Measurements from ENCODE around the gene C16orf78. TPM values are rescaled to one million over a fixed set of nuclear protein-coding genes. Genes with fewer than 3 reads are reported as not detected.

C16orf78 gene, protein sequence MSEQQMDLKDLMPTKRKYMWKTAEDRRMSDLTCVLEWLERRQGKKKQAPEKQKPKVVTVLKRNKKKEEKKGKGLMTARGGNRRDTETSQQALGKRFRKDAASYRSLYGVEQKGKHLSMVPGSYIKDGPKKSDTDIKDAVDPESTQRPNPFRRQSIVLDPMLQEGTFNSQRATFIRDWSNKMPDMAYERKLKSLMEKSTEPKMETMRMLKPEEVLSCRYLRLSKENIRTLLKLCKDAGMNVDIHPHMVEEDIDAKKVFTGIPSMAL
- not detected for total RNA-seq
- not detected for polyA plus RNA-seq
- long read RNA-seq, donor 1: 0 reads
- long read RNA-seq, donor 2: 0 reads
- long read RNA-seq, donor 3: 0 reads

DNA sequence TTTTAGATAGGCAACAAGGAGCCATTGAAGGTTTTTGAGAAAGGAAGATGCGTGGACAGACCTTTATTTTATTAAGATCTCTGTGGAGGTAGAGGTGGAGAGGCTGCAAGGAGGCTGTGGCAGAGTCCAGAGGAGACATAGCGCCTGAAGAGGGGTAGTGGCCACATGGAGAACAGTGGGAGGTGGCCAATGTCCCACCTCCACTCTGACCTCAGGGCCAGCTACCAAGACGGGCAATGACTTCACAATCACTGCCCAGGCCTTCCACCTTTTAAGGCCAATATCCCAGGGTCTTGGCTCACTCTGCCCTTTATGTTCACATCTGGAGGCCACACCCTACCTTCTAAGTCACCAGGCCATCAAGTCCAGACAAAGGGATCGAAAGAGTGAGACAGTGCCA is at the start of gene C16orf78:
TSS of gene C16orf78 (plus strand) at position 301 of the 400 bp plus-strand sequence. CDS start 136 bp downstream, outside the sequence.
- H3K36me3 ChIP-seq: no peaks in the 10 kb centered on the region
- WGBS, 3 donors: 77 to 81% (median 78%) methylated on average over 4 of the region's 4 CpGs
- no peak for DNase-seq
- intact Hi-C loops (cut with DNase I): no loop called here
- no peaks in the 10 kb centered on the region for H3K4me1 ChIP-seq (ENCODE audit: insufficient read depth)
- no peak within 1 kb of the TSS for H3K4me3 ChIP-seq
- no peaks in the 10 kb centered on the region for H3K27me3 ChIP-seq
- no peak within 1 kb of the TSS for H3K27ac ChIP-seq
- H3K9me3 ChIP-seq: no peaks in the 10 kb centered on the region
- TF ChIP-seq POLR2A (IDR thresholded peaks at IDR 0.05) (no peak), EP300 (IDR thresholded peaks at IDR 0.05) (no peak)
- TF ChIP-seq, protein P1, sequence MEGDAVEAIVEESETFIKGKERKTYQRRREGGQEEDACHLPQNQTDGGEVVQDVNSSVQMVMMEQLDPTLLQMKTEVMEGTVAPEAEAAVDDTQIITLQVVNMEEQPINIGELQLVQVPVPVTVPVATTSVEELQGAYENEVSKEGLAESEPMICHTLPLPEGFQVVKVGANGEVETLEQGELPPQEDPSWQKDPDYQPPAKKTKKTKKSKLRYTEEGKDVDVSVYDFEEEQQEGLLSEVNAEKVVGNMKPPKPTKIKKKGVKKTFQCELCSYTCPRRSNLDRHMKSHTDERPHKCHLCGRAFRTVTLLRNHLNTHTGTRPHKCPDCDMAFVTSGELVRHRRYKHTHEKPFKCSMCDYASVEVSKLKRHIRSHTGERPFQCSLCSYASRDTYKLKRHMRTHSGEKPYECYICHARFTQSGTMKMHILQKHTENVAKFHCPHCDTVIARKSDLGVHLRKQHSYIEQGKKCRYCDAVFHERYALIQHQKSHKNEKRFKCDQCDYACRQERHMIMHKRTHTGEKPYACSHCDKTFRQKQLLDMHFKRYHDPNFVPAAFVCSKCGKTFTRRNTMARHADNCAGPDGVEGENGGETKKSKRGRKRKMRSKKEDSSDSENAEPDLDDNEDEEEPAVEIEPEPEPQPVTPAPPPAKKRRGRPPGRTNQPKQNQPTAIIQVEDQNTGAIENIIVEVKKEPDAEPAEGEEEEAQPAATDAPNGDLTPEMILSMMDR (IDR thresholded peaks at IDR 0.05): no peak

DNA sequence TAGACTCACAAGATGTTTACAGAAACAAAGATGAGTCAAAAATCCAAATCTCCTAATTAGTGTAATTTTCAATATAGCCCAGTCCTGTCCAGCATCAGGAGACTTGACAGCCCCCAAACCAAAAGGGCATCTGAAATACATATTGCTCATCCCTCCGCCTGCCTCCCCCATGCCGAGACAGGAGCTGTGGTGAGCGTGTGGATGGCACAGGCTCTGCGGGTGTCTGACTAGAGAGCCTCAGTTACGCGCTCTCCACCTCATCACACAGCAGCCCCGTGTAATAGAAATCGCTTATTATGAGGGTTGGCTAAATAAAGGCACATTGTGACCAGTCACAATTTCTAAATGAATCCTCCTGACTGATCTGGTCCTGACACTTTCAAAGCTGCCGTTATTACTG is 48.9 kb upstream of the C16orf78 start:
- TF ChIP-seq POLR2A (IDR thresholded peaks at IDR 0.05) (no peak), EP300 (IDR thresholded peaks at IDR 0.05) (no peak)
- TF ChIP-seq, protein P1 (IDR thresholded peaks at IDR 0.05): no peak
- H3K4me3 ChIP-seq: no peak overlapping the region
- H3K9me3 ChIP-seq: no peaks in the 10 kb centered on the region
- H3K36me3 ChIP-seq: no peaks in the 10 kb centered on the region
- no peak for DNase-seq
- H3K4me1 ChIP-seq (ENCODE audit: insufficient read depth): no peaks in the 10 kb centered on the region
- no peaks in the 10 kb centered on the region for H3K27me3 ChIP-seq
- 80 to 89% (median 87%) methylated on average over 9 of the region's 9 CpGs for WGBS, 3 donors
- intact Hi-C loops (cut with DNase I): no loop called here
- H3K27ac ChIP-seq: no peak overlapping the region

DNA sequence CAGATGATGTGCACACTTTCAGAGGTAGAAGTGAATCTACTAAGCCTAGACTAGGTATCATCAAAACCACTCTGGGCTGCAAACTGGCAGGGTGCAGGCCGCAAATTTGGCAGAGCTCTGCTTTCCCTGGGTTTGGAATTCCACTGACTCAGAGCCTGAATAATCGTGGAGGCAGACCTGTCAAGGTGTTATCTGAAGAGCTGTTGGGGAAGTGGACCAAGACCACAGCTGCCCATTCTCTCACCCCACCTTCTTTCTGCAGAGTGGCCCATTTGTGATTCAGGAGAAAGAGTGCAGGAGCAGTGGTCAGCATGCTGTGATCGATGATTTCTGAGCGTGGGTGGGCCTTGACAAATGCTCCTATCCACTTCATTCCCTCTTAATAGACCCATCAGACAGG is 46.1 kb upstream of the C16orf78 start:
- TF ChIP-seq POLR2A (IDR thresholded peaks at IDR 0.05): no peak
- TF ChIP-seq, protein P1 (IDR thresholded peaks at IDR 0.05): no peak

DNA sequence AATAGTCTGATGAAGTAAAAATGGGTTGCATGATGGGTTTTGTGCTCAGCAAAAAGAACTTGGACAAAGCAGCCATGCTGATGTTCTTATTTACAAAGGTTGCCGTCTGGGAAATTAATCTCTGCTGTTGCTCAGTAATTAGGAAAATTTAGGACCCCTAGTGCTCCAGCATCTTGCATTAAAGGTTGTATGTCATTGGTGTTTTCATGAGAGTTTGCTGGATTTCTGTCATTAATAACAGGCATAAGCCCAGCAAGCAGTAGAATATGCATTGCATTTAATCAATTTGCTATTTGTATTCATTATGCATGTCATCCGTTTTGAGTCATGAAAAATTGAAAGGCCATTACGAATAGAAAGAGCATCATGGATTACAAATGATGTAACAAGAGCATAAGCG is 45.3 kb upstream of the C16orf78 start:
- intact Hi-C loops (cut with DNase I): no loop called here
- no peaks in the 10 kb centered on the region for H3K9me3 ChIP-seq
- TF ChIP-seq POLR2A (IDR thresholded peaks at IDR 0.05): no peak
- TF ChIP-seq EP300 (IDR thresholded peaks at IDR 0.05): no peak
- TF ChIP-seq, protein P1 (IDR thresholded peaks at IDR 0.05): no peak
- no peaks in the 10 kb centered on the region for H3K36me3 ChIP-seq
- no peak overlapping the region for H3K27ac ChIP-seq
- 71 to 79% (median 74%) methylated on average over 4 of the region's 4 CpGs for WGBS, 3 donors
- no peak for DNase-seq
- H3K4me3 ChIP-seq: no peak overlapping the region
- H3K27me3 ChIP-seq: no peaks in the 10 kb centered on the region
- H3K4me1 ChIP-seq (ENCODE audit: insufficient read depth): no peaks in the 10 kb centered on the region

More for the DNA sequence above, 46.1 kb upstream of the C16orf78 start:
- H3K27ac ChIP-seq: no peak overlapping the region
- no peak overlapping the region for H3K4me3 ChIP-seq
- no peaks in the 10 kb centered on the region for H3K9me3 ChIP-seq
- no peaks in the 10 kb centered on the region for H3K27me3 ChIP-seq
- WGBS, 3 donors: 64 to 68% (median 66%) methylated on average over 4 of the region's 4 CpGs
- DNase-seq: no peak
- H3K4me1 ChIP-seq (ENCODE audit: insufficient read depth): no peaks in the 10 kb centered on the region
- intact Hi-C loops (cut with DNase I): no loop called here
- H3K36me3 ChIP-seq: no peaks in the 10 kb centered on the region

Measured in ovary (tissue), 10 donors.